NCI-H446 treated with DMSO at 0.1 percent for 48 hours (cell line): ENCODE measurements around the gene TPRX2.
"Not testable (repeated sequence)": the region's sequence is repeated elsewhere in the genome, so short reads cannot be mapped to it uniquely, and the experiment has no call there.

Experiments
- DNase-seq: peaks from one replicate; lab custom pipeline; 2025; lab: John Stamatoyannopoulos, UW

Gene TPRX2, protein sequence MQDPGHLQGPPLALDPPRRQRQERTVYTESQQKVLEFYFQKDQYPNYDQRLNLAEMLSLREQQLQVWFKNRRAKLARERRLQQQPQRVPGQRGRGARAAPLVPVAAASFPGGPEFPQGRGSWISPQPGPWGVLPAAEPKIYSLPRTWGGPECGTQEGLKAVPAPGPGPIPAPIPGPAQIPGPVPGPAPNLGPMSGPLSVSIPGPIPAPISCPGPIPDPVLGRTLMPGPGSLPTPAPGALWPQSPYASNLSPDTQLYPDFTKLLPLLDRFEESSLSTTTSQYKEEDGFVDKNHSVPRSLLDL

DNA sequence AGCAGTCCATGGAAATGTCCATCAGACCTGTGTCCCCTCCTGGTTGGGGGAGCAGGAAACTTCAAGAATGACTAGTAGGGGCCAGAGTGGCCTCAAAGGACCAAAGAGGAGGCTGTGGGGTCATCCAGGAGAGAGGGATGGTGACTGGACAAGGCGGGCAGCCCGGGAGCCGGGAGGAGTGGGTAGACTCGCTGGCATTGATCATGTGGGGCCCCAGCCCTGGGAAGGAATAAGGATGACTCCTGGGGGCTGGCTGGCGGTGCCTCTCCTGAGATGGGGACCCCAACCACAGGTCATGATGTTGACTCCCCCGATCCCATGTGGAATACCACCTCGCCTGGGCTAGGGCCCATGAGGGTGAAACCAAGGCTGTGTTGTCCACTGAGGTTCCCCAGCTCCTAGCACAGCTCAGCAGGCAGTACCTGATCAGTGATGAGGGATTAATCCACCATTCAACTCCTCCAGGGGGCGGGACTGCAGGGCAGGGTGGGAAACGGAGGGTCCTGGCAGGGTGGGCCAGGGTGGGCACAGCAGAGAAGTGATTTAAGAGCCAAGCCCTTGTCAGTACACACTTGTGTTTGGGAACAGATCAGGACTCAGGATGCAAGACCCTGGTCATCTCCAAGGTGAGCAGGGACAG, at the start of gene TPRX2:
TPRX2 (plus strand) TSS at position 590 of the 640 bp plus-strand sequence; CDS start at position 602, 12 bp downstream.
- not testable (repeated sequence) for DNase-seq

- no peak for DNase-seq
These were observed 45.6 kb upstream of the TPRX2 start for GRCh38 chr19:47813304-47813994.

- no peak for DNase-seq
These were observed 45.1 kb upstream of the TPRX2 start for GRCh38 chr19:47813995-47814328.

- DNase-seq = not testable (repeated sequence)
These were observed 42.8 kb upstream of the TPRX2 start for GRCh38 chr19:47816270-47816669.

- DNase-seq = not testable (repeated sequence)
These were observed 40.8 kb upstream of the TPRX2 start for GRCh38 chr19:47818221-47818620.

DNA sequence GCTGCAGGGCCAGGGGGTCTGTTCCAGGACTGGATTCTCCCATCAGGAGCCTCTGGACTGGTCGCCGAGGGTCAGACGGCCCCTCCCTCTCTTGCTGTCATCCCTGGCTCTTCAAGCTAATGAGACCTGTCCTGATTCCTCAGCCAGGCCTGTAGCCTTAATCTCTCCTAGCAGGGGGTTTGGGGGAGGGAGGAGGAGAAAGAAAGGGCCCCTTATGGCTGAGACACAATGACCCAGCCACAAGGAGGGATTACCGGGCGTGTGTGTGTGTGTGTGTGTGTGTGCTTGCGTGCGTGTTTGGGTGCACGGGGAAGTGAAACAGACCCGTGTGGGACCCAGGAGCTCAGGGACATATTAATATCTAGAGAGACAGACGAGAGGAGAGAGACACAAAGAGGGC, 39.2 kb upstream of the TPRX2 start:
- no peak for DNase-seq

DNA sequence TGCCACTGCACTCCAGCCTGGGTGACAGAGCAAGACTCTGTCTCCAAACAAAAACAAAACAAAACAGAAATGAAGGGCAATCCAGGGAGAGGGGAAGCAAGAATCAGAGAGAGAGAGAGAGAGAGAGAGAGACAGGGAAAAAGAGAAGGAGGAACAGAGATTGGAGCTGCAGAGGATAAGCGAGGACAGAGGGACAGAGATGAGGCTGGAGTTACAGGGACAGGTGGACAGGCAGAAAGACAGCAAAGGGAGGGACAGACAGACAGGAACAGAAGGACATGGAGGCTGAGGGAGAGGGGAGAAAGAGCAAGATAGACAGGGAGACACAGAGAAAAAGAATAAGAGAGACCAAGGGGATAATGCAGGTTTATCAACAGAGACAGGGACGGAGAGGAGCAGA, 38.6 kb upstream of the TPRX2 start:
- no peak for DNase-seq

GRCh38 chr19:47821460-47822020, 37.5 kb upstream of the TPRX2 start, which contains the start of gene CRX:
TSS of gene CRX (plus strand) at chr19:47821937. CDS start at chr19:47834444, 12,507 bp downstream.
- no peak for DNase-seq

DNA sequence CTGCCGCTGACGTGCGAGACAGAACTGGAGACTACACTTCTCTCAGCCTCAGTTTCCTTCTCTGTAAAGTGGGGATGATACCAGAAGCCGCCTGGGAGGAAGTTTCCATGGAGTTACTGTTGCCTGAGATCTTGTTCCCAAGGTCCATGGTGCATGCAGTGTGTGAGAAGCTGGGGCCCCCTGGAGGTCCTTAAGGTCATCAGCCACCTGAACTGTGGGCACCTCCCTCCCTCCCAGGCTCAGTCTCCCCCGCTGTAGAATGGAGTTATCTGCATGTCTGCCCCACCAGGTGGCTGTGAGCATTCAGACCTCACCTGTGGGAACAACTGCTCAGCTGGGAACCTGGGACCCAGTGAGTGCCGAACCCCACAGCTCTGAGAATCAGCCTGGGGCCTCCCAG, 34.6 kb upstream of the TPRX2 start:
- no peak for DNase-seq

GRCh38 chr19:47826800-47827199, 32.2 kb upstream of the TPRX2 start:
- DNase-seq = no peak

GRCh38 chr19:47832723-47833122, 26.3 kb upstream of the TPRX2 start:
- no peak for DNase-seq

- no peak for DNase-seq
These were observed 23.0 kb upstream of the TPRX2 start for GRCh38 chr19:47836038-47836437.

DNA sequence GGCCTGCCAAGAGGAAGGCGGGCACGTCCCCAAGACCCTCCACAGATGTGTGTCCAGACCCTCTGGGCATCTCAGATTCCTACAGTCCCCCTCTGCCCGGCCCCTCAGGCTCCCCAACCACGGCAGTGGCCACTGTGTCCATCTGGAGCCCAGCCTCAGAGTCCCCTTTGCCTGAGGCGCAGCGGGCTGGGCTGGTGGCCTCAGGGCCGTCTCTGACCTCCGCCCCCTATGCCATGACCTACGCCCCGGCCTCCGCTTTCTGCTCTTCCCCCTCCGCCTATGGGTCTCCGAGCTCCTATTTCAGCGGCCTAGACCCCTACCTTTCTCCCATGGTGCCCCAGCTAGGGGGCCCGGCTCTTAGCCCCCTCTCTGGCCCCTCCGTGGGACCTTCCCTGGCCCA, 19.6 kb upstream of the TPRX2 start:
- no peak for DNase-seq

DNA sequence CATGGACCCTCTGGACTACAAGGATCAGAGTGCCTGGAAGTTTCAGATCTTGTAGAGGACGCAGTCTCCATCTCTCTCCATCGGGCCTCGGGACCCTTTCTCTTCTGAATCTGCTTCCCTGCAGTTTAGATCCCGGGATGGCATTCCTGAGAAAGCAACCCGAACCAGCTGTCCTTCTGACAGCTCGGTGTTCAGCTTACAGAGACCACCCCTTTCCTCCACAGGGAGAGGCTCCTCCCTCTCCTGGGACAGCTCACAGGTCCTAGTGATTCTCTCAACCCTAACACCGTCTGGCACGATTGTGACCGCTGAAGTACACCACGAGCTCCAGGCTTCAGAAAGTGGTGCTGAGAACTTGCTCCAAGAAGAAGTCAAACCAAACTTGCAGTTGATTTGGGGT, 19.1 kb upstream of the TPRX2 start:
- DNase-seq = no peak

DNA sequence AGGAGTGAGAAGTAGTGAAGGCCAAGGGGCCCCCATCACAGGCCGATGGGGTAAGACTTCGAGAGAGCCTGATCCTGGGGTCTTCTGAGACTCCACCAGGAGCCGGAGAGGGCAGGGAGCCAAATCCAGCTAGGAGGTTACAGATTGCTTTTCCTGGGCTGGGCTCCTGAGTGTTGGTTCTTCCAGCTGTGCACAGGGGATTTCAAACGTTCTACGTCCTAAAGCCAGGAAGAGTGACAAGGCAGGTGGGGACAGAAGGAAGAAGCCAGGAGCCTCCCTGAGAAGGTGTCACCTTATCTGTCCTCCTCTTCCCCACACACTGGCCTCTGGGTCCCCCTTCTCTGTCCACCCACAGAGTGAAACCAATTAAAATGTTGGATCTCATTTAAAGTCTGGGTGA, 16.1 kb upstream of the TPRX2 start:
- no peak for DNase-seq

GRCh38 chr19:47848425-47848822, 10.6 kb upstream of the TPRX2 start:
- no peak for DNase-seq

DNA sequence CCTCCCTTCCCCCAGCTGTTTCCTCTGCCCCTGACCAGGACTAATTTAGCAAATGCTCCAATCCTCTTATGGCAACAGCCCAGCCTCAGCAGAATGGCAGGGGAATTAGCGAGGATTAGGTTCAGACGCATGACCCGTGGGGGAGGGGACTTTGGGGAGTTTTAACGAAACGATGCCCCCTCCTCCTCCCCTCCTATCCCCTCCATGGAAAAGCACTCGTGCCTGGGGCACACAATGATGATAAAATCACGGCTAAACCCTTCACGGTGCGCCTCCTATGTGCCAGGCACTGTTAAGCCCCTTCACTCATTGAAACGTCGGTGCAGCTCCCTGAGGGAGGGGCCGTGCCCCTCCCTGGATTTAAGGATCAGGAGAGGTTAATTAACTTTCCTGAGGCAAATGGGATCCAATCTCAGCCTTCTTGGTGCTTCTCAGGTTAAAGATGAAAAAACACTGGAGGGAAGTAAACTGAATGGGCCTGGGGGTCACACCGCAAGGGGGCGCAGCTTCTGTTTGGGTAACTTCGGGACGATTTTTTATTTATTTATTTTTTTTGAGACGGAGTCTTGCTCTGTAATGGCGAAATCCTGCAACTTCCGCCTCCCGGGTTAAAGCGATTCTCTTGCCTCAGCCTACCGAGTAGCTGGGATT, 10.1 kb upstream of the TPRX2 start:
- no peak for DNase-seq

GRCh38 chr19:47853003-47853402, 6.0 kb upstream of the TPRX2 start:
- DNase-seq = no peak

GRCh38 chr19:47854459-47854858, 4.6 kb upstream of the TPRX2 start:
- no peak for DNase-seq

DNA sequence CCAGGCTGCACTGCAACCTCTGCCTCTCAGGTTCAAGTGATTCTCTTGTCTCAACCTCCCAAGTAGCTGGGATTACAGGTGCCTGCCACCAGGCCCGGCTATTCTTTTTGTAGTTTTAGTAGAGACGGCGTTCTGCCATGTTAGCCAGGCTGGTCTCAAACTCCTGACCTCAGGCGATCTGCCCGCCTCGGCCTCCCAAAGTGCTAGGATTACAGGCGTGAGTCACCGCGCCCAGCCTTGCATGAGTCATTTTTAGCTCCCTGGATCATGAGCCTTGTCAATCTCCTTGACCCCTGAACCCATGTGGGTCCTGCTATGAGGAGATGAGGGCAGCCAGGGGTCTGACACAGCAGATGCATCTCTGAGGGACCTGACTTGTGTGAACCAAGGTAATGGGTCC, 804 bp upstream of the TPRX2 start:
- not testable (repeated sequence) for DNase-seq

- not testable (repeated sequence) for DNase-seq
These were observed 803 bp downstream of the TPRX2 start for GRCh38 chr19:47859838-47860237.

- DNase-seq = no peak
These were observed 1.7 kb downstream of the TPRX2 start for GRCh38 chr19:47860602-47861297.
